Subcutaneous preadipocyte (primary cell): ENCODE data around the gene IL4I1. TPM values are rescaled to one million over a fixed set of nuclear protein-coding genes. Genes with fewer than 3 reads are reported as not detected.

Experiments used
- small RNA-seq: library from RNA; depleted of rRNA; stranded (forward); fragments of <200 nt; gene quantifications from one replicate; pipeline ENCODE3, GENCODE V24; 2012
- total RNA-seq: library from RNA; depleted of rRNA; stranded (reverse); fragments of >200 nt; gene quantifications from 2 replicates; pipeline ENCODE4 v1.2.3, GENCODE V29; 2012

Gene IL4I1, protein sequence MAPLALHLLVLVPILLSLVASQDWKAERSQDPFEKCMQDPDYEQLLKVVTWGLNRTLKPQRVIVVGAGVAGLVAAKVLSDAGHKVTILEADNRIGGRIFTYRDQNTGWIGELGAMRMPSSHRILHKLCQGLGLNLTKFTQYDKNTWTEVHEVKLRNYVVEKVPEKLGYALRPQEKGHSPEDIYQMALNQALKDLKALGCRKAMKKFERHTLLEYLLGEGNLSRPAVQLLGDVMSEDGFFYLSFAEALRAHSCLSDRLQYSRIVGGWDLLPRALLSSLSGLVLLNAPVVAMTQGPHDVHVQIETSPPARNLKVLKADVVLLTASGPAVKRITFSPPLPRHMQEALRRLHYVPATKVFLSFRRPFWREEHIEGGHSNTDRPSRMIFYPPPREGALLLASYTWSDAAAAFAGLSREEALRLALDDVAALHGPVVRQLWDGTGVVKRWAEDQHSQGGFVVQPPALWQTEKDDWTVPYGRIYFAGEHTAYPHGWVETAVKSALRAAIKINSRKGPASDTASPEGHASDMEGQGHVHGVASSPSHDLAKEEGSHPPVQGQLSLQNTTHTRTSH
- 0.20 and 1.1 TPM in 2 replicates for total RNA-seq

DNA sequence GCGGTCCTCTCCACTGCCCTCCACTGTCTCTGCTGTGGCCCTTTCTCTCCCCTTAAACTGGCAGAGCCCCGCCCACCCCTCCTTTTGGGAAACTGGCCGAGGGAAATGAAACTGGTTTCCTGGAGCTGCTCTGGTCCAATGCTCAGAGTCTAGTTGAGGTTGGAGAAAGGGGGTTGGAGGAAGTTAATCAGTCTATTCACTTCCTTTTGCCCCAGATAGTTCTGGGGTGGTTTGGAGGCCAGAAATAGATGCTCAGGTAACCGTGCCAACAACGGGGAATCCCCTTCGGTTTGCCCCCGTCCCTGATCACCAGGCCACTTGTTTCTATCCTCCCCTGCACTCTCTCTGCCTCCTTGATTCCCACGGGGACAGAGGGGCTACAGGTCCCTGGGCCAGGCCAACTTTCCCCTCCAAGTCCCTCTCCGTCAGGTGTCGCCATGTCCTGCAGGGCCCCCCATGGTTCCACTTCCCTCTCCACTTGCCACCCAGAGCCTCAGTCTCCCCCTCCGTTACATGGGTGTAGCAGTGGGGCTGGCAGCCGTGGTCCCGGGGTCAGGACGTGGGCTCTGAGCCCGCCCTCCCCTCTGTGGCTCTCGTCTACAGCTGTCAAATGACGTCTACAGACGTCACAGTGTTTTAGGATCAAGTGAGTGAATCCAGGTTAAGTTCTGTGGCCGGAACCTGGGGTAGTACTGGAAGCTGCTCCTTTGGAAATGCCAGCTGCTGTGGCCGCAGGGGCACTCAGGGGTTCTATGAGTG lies at the start of gene IL4I1:
Gene IL4I1, minus strand, starts transcription at position 25 of the 759 bp plus-strand sequence. CDS start 727 bp downstream, outside the sequence.

DNA sequence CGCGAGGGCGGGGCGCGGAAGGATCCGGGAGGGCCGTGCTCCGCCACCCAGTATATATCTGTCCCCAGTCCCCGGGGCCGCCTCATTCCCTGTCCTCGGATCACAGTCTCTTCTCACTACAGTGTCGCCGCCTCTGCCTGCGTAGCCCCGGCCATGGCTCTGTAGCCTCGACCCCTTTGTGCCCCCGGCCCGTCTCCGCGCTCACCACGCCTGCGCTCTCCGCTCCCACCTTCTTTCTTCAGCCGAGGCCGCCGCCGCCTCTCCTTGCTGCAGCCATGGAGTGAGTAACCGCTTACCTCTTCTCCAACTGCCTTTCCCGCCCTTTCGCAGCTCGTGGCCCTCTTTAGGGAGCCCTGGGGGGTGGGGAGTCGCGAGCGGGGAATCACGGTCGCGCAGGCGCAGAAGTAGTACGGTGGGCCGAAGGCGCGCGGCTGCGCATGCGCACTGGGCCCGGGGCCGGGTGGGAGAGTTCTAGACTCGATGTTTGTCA lies 32.5 kb upstream of the IL4I1 start, which contains the start of the genes ATF5 and NUP62:
Gene ATF5, plus strand, starts transcription at position 85 of the 490 bp plus-strand sequence. CDS start 1,646 bp downstream, outside the sequence.
Gene NUP62, minus strand, starts transcription at position 384 of the 490 bp plus-strand sequence. CDS start 19,697 bp downstream, outside the sequence.

DNA sequence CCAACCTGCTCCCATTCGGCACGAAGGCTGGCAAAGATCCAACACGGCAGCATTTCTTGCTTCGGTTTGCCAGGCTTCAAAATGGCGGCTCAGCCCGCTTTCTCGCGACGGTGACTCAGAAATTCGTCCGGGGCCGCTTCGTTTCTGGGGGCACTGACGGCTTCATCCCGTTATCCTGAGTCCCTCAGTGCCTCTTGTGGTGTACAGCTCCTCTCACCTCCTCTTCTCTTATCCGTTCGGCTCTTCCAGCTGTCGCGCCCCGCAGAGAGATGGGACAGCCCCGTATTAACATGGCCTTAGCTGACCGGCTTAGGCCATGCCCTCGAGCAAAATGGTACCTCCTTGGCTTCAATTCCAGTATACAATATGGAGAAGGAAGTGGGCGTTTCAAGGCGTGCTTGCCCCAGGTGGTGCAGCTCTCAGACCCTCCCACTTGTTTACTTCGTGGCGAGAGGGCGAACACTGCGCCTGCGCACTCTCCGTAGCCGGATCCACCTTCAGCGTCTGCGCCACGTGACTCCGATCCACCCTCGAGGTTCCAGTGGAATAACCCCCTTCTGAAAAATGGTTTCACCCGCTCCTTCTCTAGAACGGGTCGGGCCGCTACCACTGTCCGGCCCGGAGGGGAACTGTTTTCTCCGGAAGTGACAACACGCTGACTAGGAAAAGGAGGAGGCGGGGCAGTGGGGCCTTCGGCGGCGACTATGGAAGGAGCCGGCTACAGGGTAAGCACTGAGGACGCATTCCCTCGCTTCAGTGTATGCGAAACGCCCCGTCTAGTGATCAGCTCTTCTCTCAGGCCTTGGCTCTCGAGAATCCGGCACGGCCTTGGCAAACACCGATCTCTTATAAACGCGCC lies 19.4 kb downstream of the IL4I1 start, which contains the start of the genes AKT1S1 and TBC1D17:
Gene AKT1S1, minus strand, starts transcription at position 336 of the 859 bp plus-strand sequence. CDS start 4,060 bp downstream, outside the sequence.
Gene TBC1D17, plus strand, starts transcription at position 683 of the 859 bp plus-strand sequence. Its CDS starts 22 bp downstream, at position 705.

DNA sequence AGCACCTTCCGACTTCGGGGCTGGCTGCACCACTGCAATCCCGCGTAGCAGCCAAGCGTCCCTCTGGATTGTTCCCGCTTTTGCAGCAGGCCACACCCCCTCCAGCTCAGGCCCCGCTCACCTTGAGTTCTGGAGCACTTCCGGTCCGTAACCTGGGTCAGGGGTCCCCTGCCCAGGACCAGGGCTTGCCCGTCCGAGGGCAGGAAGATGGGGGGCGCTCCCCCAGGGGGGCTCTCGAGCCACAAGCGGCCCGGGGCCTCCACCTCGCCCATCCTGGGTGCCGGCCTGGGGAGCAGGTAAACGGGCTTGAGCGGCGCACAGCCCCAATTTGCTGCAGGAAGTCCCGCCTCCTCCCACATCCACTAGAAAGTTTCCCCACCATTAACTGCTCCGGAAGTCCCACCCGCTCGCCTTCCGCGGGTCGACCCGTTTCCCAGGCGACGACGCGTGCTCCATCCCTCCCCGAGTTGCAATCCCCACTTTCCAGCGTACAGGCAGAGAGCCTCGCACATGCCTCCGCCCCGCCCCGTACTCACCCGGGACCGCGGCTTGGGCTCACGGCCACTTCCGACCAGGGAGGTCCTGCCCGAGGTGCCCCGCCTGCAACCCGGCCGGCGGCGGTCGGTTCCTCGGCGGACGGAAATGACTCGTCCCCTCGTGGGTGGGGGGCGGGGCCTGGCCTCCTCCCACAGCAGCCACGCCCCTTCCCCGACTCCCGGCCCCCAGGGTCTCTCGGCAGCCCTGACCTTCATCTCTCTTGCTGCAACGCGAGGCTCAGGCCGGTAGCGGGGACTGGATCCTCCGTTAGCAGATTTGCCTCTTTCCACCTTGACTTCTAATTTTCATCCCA lies 29.5 kb downstream of the IL4I1 start, which contains the start of gene PNKP:
Gene PNKP, minus strand, starts transcription at position 644 of the 850 bp plus-strand sequence. Its CDS starts 372 bp downstream, at position 272.

DNA sequence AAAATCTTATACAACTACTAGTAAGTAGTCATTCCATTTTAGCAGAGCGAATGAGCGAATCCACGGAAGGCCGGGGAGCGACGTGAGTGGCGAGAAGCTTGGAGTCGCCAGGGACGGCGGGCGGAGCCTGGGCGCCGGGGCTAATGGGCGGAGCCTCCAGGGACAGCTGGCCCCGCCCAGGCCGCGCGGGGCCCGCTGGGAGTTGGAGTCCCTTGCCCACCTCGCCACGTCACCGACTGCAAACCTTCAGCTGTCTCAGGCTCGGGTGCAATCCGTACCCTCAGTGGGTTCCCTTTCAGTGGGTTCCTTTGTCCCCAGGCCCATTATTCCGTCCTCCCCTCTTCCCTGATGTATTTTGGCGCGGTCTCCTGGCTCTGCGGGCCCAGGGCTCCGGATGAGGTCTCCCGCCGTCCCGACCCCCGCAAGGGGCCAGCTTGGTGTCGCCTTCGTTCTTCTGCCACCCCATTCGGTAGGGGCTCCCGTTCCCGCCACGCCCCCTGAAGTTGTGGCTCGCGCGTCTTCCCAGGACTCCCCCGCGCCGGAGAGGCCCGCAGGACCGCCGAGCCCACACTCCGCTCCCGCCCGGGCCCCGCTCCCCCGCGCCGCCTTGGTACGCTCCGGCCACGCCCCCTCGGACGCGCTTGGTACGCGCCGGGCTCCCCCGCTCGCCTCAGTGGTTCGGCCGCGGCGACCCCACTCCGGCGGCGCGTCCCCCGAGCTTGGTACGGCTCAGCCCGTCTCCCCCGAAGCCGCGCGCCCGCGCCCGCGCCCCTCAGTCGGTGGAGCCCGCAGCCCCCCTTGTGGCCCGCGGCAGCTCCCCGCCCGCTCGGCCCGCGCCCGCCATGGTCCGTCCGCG lies 46.0 kb downstream of the IL4I1 start, which contains the start of gene PTOV1:
Gene PTOV1, plus strand, starts transcription at position 673 of the 856 bp plus-strand sequence.

Small RNAs within 50 kb of the gene (small RNA-seq; reads per million reads assigned to genes)
- gene MIR4749 = not detected

Other genes with a start within 250 kb of the IL4I1 start
- 47.5 and 53.3 TPM in 2 replicates for gene IRF3, start 231.0 kb downstream of the IL4I1 start, total RNA-seq
- gene BCL2L12, start 231.0 kb downstream of the IL4I1 start, total RNA-seq = 5.9 and 9.4 TPM in 2 replicates
- 341 and 403 TPM in 2 replicates for gene PRMT1, start 219.6 kb downstream of the IL4I1 start, total RNA-seq
- 0.73 and 1.2 TPM in 2 replicates for gene ADM5, start 207.3 kb downstream of the IL4I1 start, total RNA-seq
- gene CPT1C, start 205.8 kb downstream of the IL4I1 start, total RNA-seq = 16.0 and 22.0 TPM in 2 replicates
- gene TSKS, start 133.6 kb downstream of the IL4I1 start, total RNA-seq = 0.59 and 1.5 TPM in 2 replicates
- 131 and 140 TPM in 2 replicates for gene AP2A1, start 129.9 kb downstream of the IL4I1 start, total RNA-seq
- gene FUZ, start 83.6 kb downstream of the IL4I1 start, total RNA-seq = 16.4 and 23.1 TPM in 2 replicates
- 14.9 and 16.2 TPM in 2 replicates for gene MED25, start 78.6 kb downstream of the IL4I1 start, total RNA-seq
- gene PTOV1, start 45.7 kb downstream of the IL4I1 start, total RNA-seq = 36.4 and 49.5 TPM in 2 replicates
- 33.8 and 55.5 TPM in 2 replicates for gene PNKP, start 29.3 kb downstream of the IL4I1 start, total RNA-seq
- 13.2 and 13.5 TPM in 2 replicates for gene AKT1S1, start 19.5 kb downstream of the IL4I1 start, total RNA-seq
- gene TBC1D17, start 19.2 kb downstream of the IL4I1 start, total RNA-seq = 15.6 and 16.5 TPM in 2 replicates
- gene ATF5, start 32.3 kb upstream of the IL4I1 start, total RNA-seq = 5.9 and 6.8 TPM in 2 replicates
- 26.8 and 45.5 TPM in 2 replicates for gene NUP62, start 32.6 kb upstream of the IL4I1 start, total RNA-seq
- gene SIGLEC11, start 64.3 kb upstream of the IL4I1 start, total RNA-seq = not detected in 2 replicates
- gene VRK3, start 128.5 kb upstream of the IL4I1 start, total RNA-seq = 21.7 and 26.8 TPM in 2 replicates
- 9.6 and 12.5 TPM in 2 replicates for gene ZNF473, start 129.1 kb upstream of the IL4I1 start, total RNA-seq